H1 (cell line): ENCODE data around the gene PRR20A. TPM values are rescaled to one million over a fixed set of nuclear protein-coding genes. Genes with fewer than 3 reads are reported as not detected.

Experiments
- CTCF ChIA-PET: fragments of 300-600 bp; sonication (Branson Sonifier 250); formaldehyde crosslinking; loops from one replicate; lab custom pipeline; 2021; ENCODE audit not compliant: partially characterized antibody; lab: Charles Lee
- POLR2A ChIA-PET: fragments of 300-600 bp; sonication (Branson Sonifier 250); formaldehyde crosslinking; loops from one replicate; lab custom pipeline; 2021; ENCODE audit warnings: inconsistent platforms; ENCODE audit not compliant: partially characterized antibody; lab: Charles Lee
- DNase-seq, 2 experiments: peaks; one replicate each; pipeline versions ENCODE4 v3.0.0 to v3.0.0-alpha.2; 2010 to 2022; ENCODE audit warnings: low spot score in 2 of 2, low read depth in 1 of 2, mixed read lengths in 1 of 2
- FAIRE-seq: peaks from 2 replicates; lab custom pipeline; 2011; peaks lifted over from hg19 to GRCh38; lab: Jason Lieb, UNC
- H2AFZ ChIP-seq: 2 replicates; pipeline ENCODE4 v1.8.1; 2012; ENCODE audit warnings: low read length, inconsistent platforms
- H2AK5ac ChIP-seq: 2 replicates; pipeline ENCODE4 v1.6.1; 2013; ENCODE audit warnings: low read depth, low read length
- H2BK120ac ChIP-seq: replicated peaks from 2 replicates; pipeline ENCODE3; 2013; ENCODE audit warnings: low read depth, low read length, inconsistent platforms
- H2BK12ac ChIP-seq: 2 replicates; pipeline ENCODE4 v1.6.1; 2013; ENCODE audit warnings: low read depth, low read length
- H2BK15ac ChIP-seq: 2 replicates; pipeline ENCODE4 v1.6.1; 2013; ENCODE audit warnings: low read length
- H2BK20ac ChIP-seq: 2 replicates; pipeline ENCODE4 v1.6.1; 2013; ENCODE audit warnings: low read length
- H2BK5ac ChIP-seq: 2 replicates; pipeline ENCODE4 v1.6.1; 2013; ENCODE audit warnings: low read depth, low read length
- H3K14ac ChIP-seq: 2 replicates; pipeline ENCODE4 v1.6.1; 2013; ENCODE audit warnings: inconsistent platforms; ENCODE audit not compliant: insufficient read length
- H3K18ac ChIP-seq: 2 replicates; pipeline ENCODE4 v1.6.1; 2013; ENCODE audit warnings: low read length; ENCODE audit errors: extremely low read depth
- H3K23ac ChIP-seq: 2 replicates; pipeline ENCODE4 v1.6.1; 2013; ENCODE audit warnings: inconsistent platforms; ENCODE audit not compliant: insufficient read length
- H3K23me2 ChIP-seq: 2 replicates; pipeline ENCODE4 v1.6.1; 2013; ENCODE audit warnings: low read depth, low read length
- H3K27ac ChIP-seq: 2 replicates; pipeline ENCODE4 v1.6.1; 2011; ENCODE audit warnings: low read depth, low read length, inconsistent platforms
- H3K27me3 ChIP-seq, 4 experiments: replicated peaks in 1 of 4; 1 replicate in 1 of 4; 2 replicates in 3 of 4; pipeline versions ENCODE4 v1.6.1 to v1.8.1; 2011 to 2013; ENCODE audit warnings: low read length in 3 of 4, mild to moderate bottlenecking in 3 of 4, inconsistent platforms in 2 of 4, mixed read lengths in 2 of 4, moderate library complexity in 1 of 4; ENCODE audit not compliant: control insufficient read depth in 3 of 4, insufficient read depth in 3 of 4; ENCODE audit errors: extremely low read depth in 1 of 4
- H3K36me3 ChIP-seq, 4 experiments: 2 replicates each; pipeline versions ENCODE4 v1.6.1 to v1.8.1; 2011 to 2013; ENCODE audit warnings: mild to moderate bottlenecking in 4 of 4, low read length in 3 of 4, moderate library complexity in 2 of 4, control low read depth in 1 of 4, inconsistent platforms in 1 of 4; ENCODE audit not compliant: insufficient read depth in 4 of 4, control insufficient read depth in 2 of 4
- H3K4ac ChIP-seq: replicated peaks from 2 replicates; pipeline ENCODE3; 2013; ENCODE audit warnings: low read length, low read depth, mixed read lengths, inconsistent platforms; ENCODE audit not compliant: insufficient read length
- H3K4me1 ChIP-seq, 4 experiments: replicated peaks in 1 of 4; 1 replicate in 1 of 4; 2 replicates in 3 of 4; pipeline versions ENCODE4 v1.6.1 to v1.8.1; 2011 to 2013; ENCODE audit warnings: low read length in 3 of 4, inconsistent platforms in 2 of 4, mixed read lengths in 1 of 4; ENCODE audit not compliant: insufficient read depth in 4 of 4, control insufficient read depth in 3 of 4
- H3K4me2 ChIP-seq, 2 experiments: 2 replicates each; pipeline versions ENCODE4 v1.6.1 to v1.8.1; 2011 to 2013; ENCODE audit warnings: low read depth in 2 of 2, low read length in 2 of 2, control low read depth in 1 of 2, inconsistent platforms in 1 of 2, mild to moderate bottlenecking in 1 of 2; ENCODE audit not compliant: insufficient read depth in 1 of 2
- H3K4me3 ChIP-seq, 4 experiments: fragments of 200-600, 300-600 bp in 1 of 4; sonication (generic), shearing (Covaris generic), sonication (Bioruptor Twin) in 1 of 4; 2 replicates each; pipeline versions ENCODE4 v1.5.1 to v1.8.1; 2011 to 2016; ENCODE audit warnings: low read length in 4 of 4, low read depth in 3 of 4, control low read depth in 2 of 4, inconsistent platforms in 2 of 4, mild to moderate bottlenecking in 2 of 4, mixed read lengths in 1 of 4, moderate library complexity in 1 of 4; ENCODE audit not compliant: insufficient read depth in 2 of 4; ENCODE audit errors: extremely low read depth in 1 of 4
- H3K56ac ChIP-seq: replicated peaks from 2 replicates; pipeline ENCODE3; 2013; ENCODE audit warnings: low read depth, mild to moderate bottlenecking, mixed read lengths, low read length, inconsistent platforms; ENCODE audit not compliant: insufficient read length
- H3K79me1 ChIP-seq: 2 replicates; pipeline ENCODE4 v1.6.1; 2013; ENCODE audit warnings: low read depth, low read length, control low read depth
- H3K79me2 ChIP-seq, 2 experiments: 2 replicates each; pipeline versions ENCODE4 v1.6.1 to v1.8.1; 2012 to 2013; ENCODE audit warnings: low read length in 2 of 2, mild to moderate bottlenecking in 2 of 2, inconsistent platforms in 1 of 2; ENCODE audit not compliant: insufficient read depth in 2 of 2, control insufficient read depth in 1 of 2
- H3K9ac ChIP-seq, 4 experiments: replicated peaks in 1 of 4; 1 replicate in 1 of 4; 2 replicates in 3 of 4; pipeline versions ENCODE4 v1.6.1 to v1.8.1; 2011 to 2013; ENCODE audit warnings: low read depth in 3 of 4, low read length in 3 of 4, control low read depth in 2 of 4, mild to moderate bottlenecking in 2 of 4, moderate library complexity in 2 of 4, inconsistent platforms in 1 of 4; ENCODE audit errors: extremely low read depth in 1 of 4
- H3K9me3 ChIP-seq, 2 experiments: 2 replicates each; pipeline versions ENCODE4 v1.6.1 to v1.8.1; 2012 to 2013; ENCODE audit warnings: mild to moderate bottlenecking in 2 of 2, moderate library complexity in 2 of 2, control low read depth in 1 of 2, inconsistent platforms in 1 of 2, low read depth in 1 of 2, low read length in 1 of 2, mixed read lengths in 1 of 2; ENCODE audit not compliant: insufficient read depth in 2 of 2
- H4K20me1 ChIP-seq, 2 experiments: replicated peaks in 1 of 2; 2 replicates each; pipeline versions ENCODE3 to v1.8.1; 2011 to 2013; ENCODE audit warnings: inconsistent platforms in 2 of 2, low read length in 2 of 2, mild to moderate bottlenecking in 1 of 2; ENCODE audit not compliant: insufficient read depth in 2 of 2, control insufficient read depth in 1 of 2
- H4K5ac ChIP-seq: 2 replicates; pipeline ENCODE4 v1.6.1; 2013; ENCODE audit warnings: low read length, low read depth, mixed read lengths, inconsistent platforms; ENCODE audit not compliant: insufficient read length
- H4K8ac ChIP-seq: 2 replicates; pipeline ENCODE4 v1.8.0; 2013; ENCODE audit warnings: mild to moderate bottlenecking, moderate library complexity, low read length, inconsistent platforms; ENCODE audit not compliant: insufficient read depth; ENCODE audit errors: extremely low read depth
- H4K91ac ChIP-seq: replicated peaks from 2 replicates; pipeline ENCODE3; 2013; ENCODE audit warnings: low read length, mixed read lengths, inconsistent platforms; ENCODE audit not compliant: insufficient read length
- TCF12 ChIP-seq: IDR thresholded peaks from 2 replicates; pipeline ENCODE4 v1.6.1; 2011; ENCODE audit warnings: low read depth, mild to moderate bottlenecking, low read length
- WGBS, 2 experiments: shearing (Covaris generic) in 1 of 2; methylation state at CpG; one replicate each; pipeline versions ENCODE4 v1.1.6 to v1.1.7; 2013 to 2015; ENCODE audit warnings: low lambda C conversion rate in 2 of 2, mixed read lengths in 2 of 2, inconsistent platforms in 1 of 2, low coverage in 1 of 2, missing lambda C conversion rate in 1 of 2; ENCODE audit not compliant: insufficient replicate concordance in 2 of 2, insufficient coverage in 1 of 2, insufficient read length in 1 of 2; ENCODE audit errors: extremely low coverage in 1 of 2, missing lambda C conversion rate in 1 of 2; 5-methylcytosine and 5-hydroxymethylcytosine counted together
- polyA plus RNA-seq, 7 experiments: library from polyadenylated mRNA; depleted of rRNA in 3 of 7; stranded (reverse) in 5 of 7; unstranded in 2 of 7; fragments of >200 nt in 5 of 7; fragments of 200-250 nt in 2 of 7; gene quantifications; 1 replicate in 5 of 7; 2 replicates in 1 of 7; 4 replicates in 1 of 7; pipeline versions ENCODE4 v1.2.1 to v1.2.3, GENCODE V29; 2011 to 2013; ENCODE audit warnings: missing spikeins in 2 of 7, mixed read lengths in 2 of 7
- total RNA-seq: library from RNA; stranded (reverse); fragmentation: NEBNext Ultra II Directional; extraction: Animal tissue kit (Norgen Biotek cat#: 25700); gene quantifications from 2 replicates; pipeline ENCODE4 v1.2.1, GENCODE V29; 2021

Gene PRR20A
- total and polyA plus RNA-seq, 2 of the 8 experiments (the other 6 are each of a cell fraction or from before 2014, with no cell fraction given) = not detected

GRCh38 chr13:57136093-57136492 is 4.6 kb upstream of the PRR20A start:
- WGBS, 2 experiments = 86% methylated on average over 2 of the region's 2 CpGs; no CpG with 5 or more reads in 1 of the 2 experiments
- Histone ChIP-seq H3K56ac (no peak overlapping the region), H3K27me3 (no peaks in the 10 kb centered on the region), H3K4ac (no peak overlapping the region), H3K9me3 (no peaks in the 10 kb centered on the region; a peak in 1 of 4 replicates), H3K23me2 (no peaks in the 10 kb centered on the region), H2AFZ (0 out of 2 replicates have a peak overlapping the region, but pooled peaks have one; percentile 39), H3K4me3 (no peak overlapping the region), H2AK5ac (no peak overlapping the region), H3K23ac (no peak overlapping the region), H2BK12ac (no peak overlapping the region), H4K5ac (no peak overlapping the region), H3K18ac (no peak overlapping the region), H4K8ac (no peak overlapping the region), H2BK15ac (no peak overlapping the region), H3K4me2 (no peak overlapping the region), H3K79me2 (no peaks in the 10 kb centered on the region), H3K4me1 (no peaks in the 10 kb centered on the region), H3K36me3 (no peaks in the 10 kb centered on the region), H4K91ac (no peak overlapping the region), H2BK120ac (no peak overlapping the region), H2BK5ac (no peak overlapping the region), H3K27ac (no peak overlapping the region), H3K9ac (no peak overlapping the region), H2BK20ac (no peak overlapping the region), H4K20me1 (no peaks in the 10 kb centered on the region), H3K79me1 (no peaks in the 10 kb centered on the region), H3K14ac (no peak overlapping the region)
- TF ChIP-seq TCF12 = no peak
- DNase-seq = no peak
- ChIA-PET POLR2A (no interaction called here), CTCF (interaction anchor here (0.6 to 0.7 kb wide), 2 partner anchors 365 to 641 kb away, joined by 3 read pairs; no protein-coding TSS in a partner anchor)
- no peak for FAIRE-seq
